ENCODE measurements around the gene UNCX.

Gene UNCX

GRCh38 chr7:1234881-1235500 lies 2.3 kb downstream of the UNCX start:
- no peaks in the 10 kb centered on the region for H3K9me3 ChIP-seq (ENCODE audit: severe bottlenecking)
- H3K27ac ChIP-seq: no peak overlapping the region
- H3K36me3 ChIP-seq: no peaks in the 10 kb centered on the region
- peak; percentile 67 for DNase-seq
- no peak for TF ChIP-seq CTCF (IDR thresholded peaks at IDR 0.05; ENCODE audit: low read depth, low read length)
- H3K27me3 ChIP-seq (ENCODE audit: insufficient read depth, low read depth, severe bottlenecking): peaks cover 77% of the 10 kb centered on the region
- H3K4me3 ChIP-seq (ENCODE audit: low read depth, low read length): no peak overlapping the region; the same call in 1 of the 2 replicates

- no peak for DNase-seq
- no peak for TF ChIP-seq CTCF (IDR thresholded peaks at IDR 0.05; ENCODE audit: low read depth, low read length)
- Histone ChIP-seq H3K27ac (no peak overlapping the region), H3K27me3 (ENCODE audit: insufficient read depth, low read depth, severe bottlenecking) (peaks cover 79% of the 10 kb centered on the region), H3K36me3 (no peaks in the 10 kb centered on the region), H3K4me3 (ENCODE audit: low read depth, low read length) (peak overlapping the region; percentile 12; the same call in 1 of the 2 replicates), H3K9me3 (ENCODE audit: severe bottlenecking) (no peaks in the 10 kb centered on the region)
Observed at GRCh38 chr7:1235501-1236131, 2.9 kb downstream of the UNCX start.

- no peak for DNase-seq
- TF ChIP-seq CTCF (IDR thresholded peaks at IDR 0.05; ENCODE audit: low read depth, low read length): no peak
- Histone ChIP-seq H3K36me3 (no peaks in the 10 kb centered on the region), H3K27ac (no peak overlapping the region), H3K4me3 (ENCODE audit: low read depth, low read length) (no peak overlapping the region), H3K27me3 (ENCODE audit: insufficient read depth, low read depth, severe bottlenecking) (peaks cover 79% of the 10 kb centered on the region), H3K9me3 (ENCODE audit: severe bottlenecking) (no peaks in the 10 kb centered on the region)
Observed at GRCh38 chr7:1236132-1236661, 3.5 kb downstream of the UNCX start.

GRCh38 chr7:1236831-1237701 lies 4.4 kb downstream of the UNCX start:
- H3K4me3 ChIP-seq (ENCODE audit: low read depth, low read length): no peak overlapping the region
- H3K9me3 ChIP-seq (ENCODE audit: severe bottlenecking): no peaks in the 10 kb centered on the region
- no peak overlapping the region for H3K27ac ChIP-seq
- no peak for DNase-seq
- peaks cover 79% of the 10 kb centered on the region for H3K27me3 ChIP-seq (ENCODE audit: insufficient read depth, low read depth, severe bottlenecking)
- TF ChIP-seq CTCF (IDR thresholded peaks at IDR 0.05; ENCODE audit: low read depth, low read length): no peak
- no peaks in the 10 kb centered on the region for H3K36me3 ChIP-seq

- peaks cover 83% of the 10 kb centered on the region for H3K27me3 ChIP-seq (ENCODE audit: insufficient read depth, low read depth, severe bottlenecking)
- no peak overlapping the region for H3K27ac ChIP-seq
- H3K4me3 ChIP-seq (ENCODE audit: low read depth, low read length): no peak overlapping the region
- no peak for DNase-seq
- H3K36me3 ChIP-seq: no peaks in the 10 kb centered on the region
- no peaks in the 10 kb centered on the region for H3K9me3 ChIP-seq (ENCODE audit: severe bottlenecking)
- no peak for TF ChIP-seq CTCF (IDR thresholded peaks at IDR 0.05; ENCODE audit: low read depth, low read length)
Observed at GRCh38 chr7:1237704-1238255, 5.1 kb downstream of the UNCX start.

Data from WERI-Rb-1 (cell line).